Endodermal cell (in vitro differentiated cells): ENCODE measurements around the gene BHLHE23. TPM values are rescaled to one million over a fixed set of nuclear protein-coding genes. Genes with fewer than 3 reads are reported as not detected.

Source experiments
- DNase-seq: peaks from one replicate; pipeline ENCODE4 v3.0.0-alpha.2; 2017
- H3K27ac ChIP-seq: 2 replicates; pipeline ENCODE4 v1.5.1; 2013; ENCODE audit warnings: mild to moderate bottlenecking, low read depth, low read length, moderate library complexity
- H3K27me3 ChIP-seq: 2 replicates; pipeline ENCODE4 v1.6.1; 2013; ENCODE audit warnings: mild to moderate bottlenecking, low read length, moderate library complexity; ENCODE audit not compliant: insufficient read depth, control insufficient read depth, poor library complexity, severe bottlenecking
- H3K36me3 ChIP-seq: 2 replicates; pipeline ENCODE4 v1.7.0; 2013; ENCODE audit warnings: mild to moderate bottlenecking, low read length, moderate library complexity; ENCODE audit not compliant: control insufficient read depth, insufficient read depth
- H3K4me1 ChIP-seq: one replicate; pipeline ENCODE4 v1.7.0; 2013; ENCODE audit warnings: low read length; ENCODE audit not compliant: control insufficient read depth, insufficient read depth
- H3K4me3 ChIP-seq: 2 replicates; pipeline ENCODE4 v1.5.1; 2013; ENCODE audit warnings: mild to moderate bottlenecking, low read length, moderate library complexity
- H3K9ac ChIP-seq: 2 replicates; pipeline ENCODE4 v1.6.1; 2013; ENCODE audit warnings: mild to moderate bottlenecking, low read length, moderate library complexity; ENCODE audit not compliant: poor library complexity, severe bottlenecking; ENCODE audit errors: extremely low read depth
- H3K9me3 ChIP-seq: 2 replicates; pipeline ENCODE4 v1.6.1; 2013; ENCODE audit warnings: mild to moderate bottlenecking, low read length, moderate library complexity; ENCODE audit not compliant: control insufficient read depth
- H3K27ac Mint-ChIP-seq: 2 replicates; pipeline ENCODE4 v1.8.0; 2020; ENCODE audit warnings: mixed read lengths
- H3K27me3 Mint-ChIP-seq: 2 replicates; pipeline ENCODE4 v1.8.0; 2021; ENCODE audit warnings: mild to moderate bottlenecking, mixed read lengths; ENCODE audit not compliant: insufficient read depth
- H3K36me3 Mint-ChIP-seq: 2 replicates; pipeline ENCODE4 v1.8.0; 2020; ENCODE audit warnings: low read depth, mixed read lengths
- H3K4me1 Mint-ChIP-seq: 2 replicates; pipeline ENCODE4 v1.8.0; 2020; ENCODE audit warnings: mixed read lengths
- H3K4me3 Mint-ChIP-seq: 2 replicates; pipeline ENCODE4 v1.8.0; 2020; ENCODE audit warnings: mild to moderate bottlenecking, moderate library complexity, mixed read lengths
- H3K9me3 Mint-ChIP-seq: 2 replicates; pipeline ENCODE4 v1.8.0; 2020; ENCODE audit warnings: mild to moderate bottlenecking, mixed read lengths
- whole genome bisulfite sequencing, 2 experiments: methylation state at CpG; one replicate each; pipeline versions ENCODE4 v1.1.5 to v1.1.7; 2013; ENCODE audit warnings: missing lambda C conversion rate in 2 of 2, mixed read lengths in 1 of 2; ENCODE audit not compliant: insufficient coverage in 1 of 2, insufficient read length in 1 of 2; 5-methylcytosine and 5-hydroxymethylcytosine counted together
- total RNA-seq, 2 donors: library from RNA; stranded (reverse); fragmentation: NEBNext Ultra II Directional in 1 of 2; extraction: Animal tissue kit (Norgen Biotek cat#: 25700) in 1 of 2; gene quantifications; 2 replicates in 1 of 2; 3 replicates in 1 of 2; pipeline ENCODE4 v1.2.1, GENCODE V29; 2021
- TF ChIP-seq, protein P1 (sequence below): fragments of 200-600 bp; sonication (generic); conservative IDR thresholded peaks from 2 replicates; pipeline ENCODE4 v1.5.0; 2021; ENCODE audit warnings: antibody characterized with exemption, mild to moderate bottlenecking

Gene BHLHE23
- total RNA-seq, 2 donors from 2014 or later, result not detected

GRCh38 chr20:63051911-63052310 lies 45.1 kb upstream of the BHLHE23 start:
- H3K27me3 Mint-ChIP-seq, result peaks cover 10% of the 10 kb centered on the region
- H3K27me3 ChIP-seq, result no peaks in the 10 kb centered on the region
- TF ChIP-seq, protein P1, sequence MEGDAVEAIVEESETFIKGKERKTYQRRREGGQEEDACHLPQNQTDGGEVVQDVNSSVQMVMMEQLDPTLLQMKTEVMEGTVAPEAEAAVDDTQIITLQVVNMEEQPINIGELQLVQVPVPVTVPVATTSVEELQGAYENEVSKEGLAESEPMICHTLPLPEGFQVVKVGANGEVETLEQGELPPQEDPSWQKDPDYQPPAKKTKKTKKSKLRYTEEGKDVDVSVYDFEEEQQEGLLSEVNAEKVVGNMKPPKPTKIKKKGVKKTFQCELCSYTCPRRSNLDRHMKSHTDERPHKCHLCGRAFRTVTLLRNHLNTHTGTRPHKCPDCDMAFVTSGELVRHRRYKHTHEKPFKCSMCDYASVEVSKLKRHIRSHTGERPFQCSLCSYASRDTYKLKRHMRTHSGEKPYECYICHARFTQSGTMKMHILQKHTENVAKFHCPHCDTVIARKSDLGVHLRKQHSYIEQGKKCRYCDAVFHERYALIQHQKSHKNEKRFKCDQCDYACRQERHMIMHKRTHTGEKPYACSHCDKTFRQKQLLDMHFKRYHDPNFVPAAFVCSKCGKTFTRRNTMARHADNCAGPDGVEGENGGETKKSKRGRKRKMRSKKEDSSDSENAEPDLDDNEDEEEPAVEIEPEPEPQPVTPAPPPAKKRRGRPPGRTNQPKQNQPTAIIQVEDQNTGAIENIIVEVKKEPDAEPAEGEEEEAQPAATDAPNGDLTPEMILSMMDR, result no peak
- no peak overlapping the region for H3K27ac ChIP-seq
- peaks cover 3% of the 10 kb centered on the region for H3K4me1 Mint-ChIP-seq
- DNase-seq, result no peak
- no peak overlapping the region for H3K27ac Mint-ChIP-seq
- WGBS, 2 experiments, result 88 to 93% methylated on average over 8 to 11 of the region's 11 CpGs
- H3K4me3 Mint-ChIP-seq, result no peak overlapping the region
- no peak overlapping the region for H3K4me3 ChIP-seq
- no peak overlapping the region for H3K9ac ChIP-seq
- peaks cover 7% of the 10 kb centered on the region for H3K4me1 ChIP-seq
- peaks cover 1% of the 10 kb centered on the region for H3K9me3 ChIP-seq
- no peaks in the 10 kb centered on the region for H3K36me3 ChIP-seq
- H3K9me3 Mint-ChIP-seq, result peaks cover 18% of the 10 kb centered on the region
- H3K36me3 Mint-ChIP-seq, result no peaks in the 10 kb centered on the region

- no peak for DNase-seq
- Histone ChIP-seq H3K9me3 (no peaks in the 10 kb centered on the region), H3K36me3 (no peaks in the 10 kb centered on the region), H3K4me1 (peaks cover 7% of the 10 kb centered on the region), H3K27me3 (no peaks in the 10 kb centered on the region), H3K9ac (no peak overlapping the region), H3K27ac (no peak overlapping the region), H3K4me3 (no peak overlapping the region)
- no peaks in the 10 kb centered on the region for H3K36me3 Mint-ChIP-seq
- peaks cover 3% of the 10 kb centered on the region for H3K4me1 Mint-ChIP-seq
- peaks cover 11% of the 10 kb centered on the region for H3K27me3 Mint-ChIP-seq
- no peak overlapping the region for H3K27ac Mint-ChIP-seq
- H3K4me3 Mint-ChIP-seq, result no peak overlapping the region
- H3K9me3 Mint-ChIP-seq, result peaks cover 18% of the 10 kb centered on the region
- TF ChIP-seq, protein P1, result no peak
- WGBS, 2 experiments, result 86 to 90% methylated on average over 11 to 13 of the region's 13 CpGs
These were observed 44.6 kb upstream of the BHLHE23 start for GRCh38 chr20:63051186-63051860.

DNA sequence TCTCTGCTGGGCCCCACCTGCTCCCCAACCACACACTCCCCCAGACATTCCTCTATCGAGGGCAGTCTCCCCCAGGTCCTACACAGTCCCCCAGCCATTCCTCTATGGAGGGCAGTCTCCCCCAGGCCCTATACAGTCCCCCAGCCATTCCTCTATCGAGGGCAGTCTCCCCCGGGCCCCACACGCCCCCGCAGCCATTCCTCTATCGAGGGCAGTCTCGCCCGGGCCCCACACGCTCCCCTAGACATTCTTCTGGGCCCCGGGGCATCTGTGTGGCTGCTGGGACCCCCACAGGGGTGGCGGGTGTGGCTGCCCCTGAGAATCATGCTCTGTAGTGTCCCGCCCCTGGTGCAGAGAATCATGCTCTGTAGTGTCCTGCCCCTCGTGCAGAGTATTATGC lies 43.6 kb upstream of the BHLHE23 start:
- Histone ChIP-seq H3K4me1 (peaks cover 7% of the 10 kb centered on the region), H3K36me3 (no peaks in the 10 kb centered on the region), H3K27ac (no peak overlapping the region), H3K4me3 (no peak overlapping the region), H3K27me3 (no peaks in the 10 kb centered on the region), H3K9me3 (no peaks in the 10 kb centered on the region), H3K9ac (no peak overlapping the region)
- H3K4me1 Mint-ChIP-seq, result peaks cover 3% of the 10 kb centered on the region
- DNase-seq, result no peak
- no peaks in the 10 kb centered on the region for H3K36me3 Mint-ChIP-seq
- TF ChIP-seq, protein P1, result no peak
- H3K4me3 Mint-ChIP-seq, result no peak overlapping the region
- peaks cover 18% of the 10 kb centered on the region for H3K9me3 Mint-ChIP-seq
- WGBS, 2 experiments, result 84 to 94% methylated on average over 8 to 12 of the region's 13 CpGs
- H3K27ac Mint-ChIP-seq, result no peak overlapping the region
- H3K27me3 Mint-ChIP-seq, result peaks cover 11% of the 10 kb centered on the region
